ENCODE measurements around the gene TXNRD1.

TXNRD1 gene

DNA sequence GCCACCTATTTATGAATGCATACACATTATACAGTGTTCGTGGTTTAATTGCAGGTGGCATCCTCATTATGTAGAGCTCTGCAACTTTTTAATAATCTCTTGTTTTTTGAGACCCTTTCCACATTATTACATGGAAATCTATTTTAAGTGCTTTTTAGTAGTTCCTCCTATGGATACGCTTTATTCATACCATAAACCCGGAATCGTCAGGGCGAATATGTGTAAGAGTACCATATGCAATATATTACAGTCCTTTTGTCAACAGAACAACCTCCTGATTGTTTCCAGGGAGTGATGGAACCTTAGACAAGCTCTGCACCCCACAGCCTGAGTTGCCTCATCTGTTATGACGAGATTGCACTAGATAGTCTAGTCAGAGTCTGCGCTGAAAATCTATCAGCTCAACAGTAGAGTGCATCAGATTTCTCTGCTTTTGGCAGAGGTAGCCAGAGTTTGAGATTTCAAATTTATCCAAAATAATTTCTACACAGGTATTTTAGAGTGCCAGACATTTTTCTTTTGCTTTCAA is 121.5 kb downstream of the TXNRD1 start:
- H3K4me3 ChIP-seq (ENCODE audit: low read depth, low read length): no peak overlapping the region
- no peak for DNase-seq (ENCODE audit: low read depth)

DNA sequence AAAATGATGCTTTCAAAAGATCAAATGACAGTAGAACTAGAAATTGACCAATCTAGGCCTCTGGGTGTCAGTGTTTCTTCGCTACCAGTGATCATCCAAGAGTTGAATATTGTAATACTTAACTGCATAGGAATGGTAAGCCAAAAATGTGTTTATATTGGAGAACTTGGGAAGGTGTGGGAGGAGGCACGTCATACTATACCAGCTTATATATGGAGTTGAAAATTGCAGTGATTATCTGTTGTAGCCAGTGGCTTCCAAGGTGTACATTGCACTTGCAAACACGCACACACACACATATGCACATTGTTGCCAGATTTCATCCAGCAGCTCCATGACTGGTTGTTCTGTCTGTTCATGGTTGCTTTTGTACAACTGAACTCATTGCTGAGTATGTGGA is 124.1 kb downstream of the TXNRD1 start:
- DNase-seq (ENCODE audit: low read depth): no peak
- H3K4me3 ChIP-seq (ENCODE audit: low read depth, low read length): no peak overlapping the region

DNA sequence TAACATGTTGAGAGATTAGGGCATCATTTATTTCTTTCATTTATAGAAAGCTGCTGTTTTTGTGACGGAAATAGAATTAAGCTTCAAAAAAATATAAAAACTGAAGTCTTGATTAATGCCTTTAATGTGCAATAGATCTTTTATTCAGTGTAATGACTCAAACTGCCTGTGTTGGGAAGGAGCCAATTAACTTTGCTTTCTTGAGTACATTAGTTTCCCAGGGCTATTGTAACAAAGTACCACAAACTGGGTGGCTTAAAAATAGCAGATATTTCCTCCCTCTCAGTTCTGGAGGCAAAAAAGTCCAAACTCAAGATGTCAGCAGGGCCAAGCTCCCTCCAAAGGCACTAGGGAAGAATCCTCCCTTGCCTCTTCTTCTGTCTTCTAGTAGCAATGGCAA is 124.6 kb downstream of the TXNRD1 start:
- no peak overlapping the region for H3K4me3 ChIP-seq (ENCODE audit: low read depth, low read length)
- no peak for DNase-seq (ENCODE audit: low read depth)

- no peak for DNase-seq (ENCODE audit: low read depth)
- H3K4me3 ChIP-seq (ENCODE audit: low read depth, low read length): no peak overlapping the region
Measured at GRCh38 chr12:104340925-104341611, 125.5 kb downstream of the TXNRD1 start.

DNA sequence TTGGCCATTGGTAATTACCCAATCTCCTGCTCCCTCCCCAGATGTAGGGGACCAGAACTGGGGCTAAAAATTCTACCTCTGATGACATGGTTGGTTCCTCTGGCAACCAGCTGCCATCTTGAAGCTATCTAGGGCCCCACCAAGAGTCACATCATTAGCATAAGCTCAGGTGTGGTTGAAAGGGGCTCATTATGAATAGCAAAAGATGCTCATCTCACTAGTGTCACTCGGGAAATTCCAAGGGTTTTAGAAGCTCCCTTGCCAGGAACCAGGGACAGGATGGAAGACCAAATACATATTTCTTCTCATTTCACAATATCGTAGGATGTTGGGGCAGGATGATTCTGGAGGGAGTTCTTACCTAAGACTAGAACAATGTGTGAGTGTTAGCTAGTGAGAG is 126.6 kb downstream of the TXNRD1 start:
- H3K4me3 ChIP-seq (ENCODE audit: low read depth, low read length): no peak overlapping the region
- no peak for DNase-seq (ENCODE audit: low read depth)

GRCh38 chr12:104342635-104343249 is 127.2 kb downstream of the TXNRD1 start:
- no peak for DNase-seq (ENCODE audit: low read depth)
- H3K4me3 ChIP-seq (ENCODE audit: low read depth, low read length): no peak overlapping the region

DNA sequence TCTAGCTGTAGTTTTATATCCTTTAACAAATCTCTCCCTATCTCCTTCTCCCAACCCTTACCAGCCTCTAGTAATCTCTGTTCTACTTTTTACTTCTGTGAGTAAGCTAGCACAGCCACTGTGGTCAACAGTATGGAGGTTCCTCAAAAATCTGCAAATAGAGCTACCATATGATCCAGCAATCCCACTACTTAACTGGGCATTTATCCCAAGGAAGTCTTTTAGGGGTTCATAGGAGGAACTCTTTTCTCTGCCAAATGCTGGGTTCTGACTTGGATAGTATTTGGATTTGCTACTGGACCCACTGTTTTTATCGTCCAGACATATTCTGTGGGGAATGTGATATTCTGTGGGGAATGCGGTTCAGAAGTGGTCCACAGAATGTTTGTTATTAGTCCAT is 129.1 kb downstream of the TXNRD1 start:
- no peak for DNase-seq (ENCODE audit: low read depth)

GRCh38 chr12:104345234-104346066 is 129.9 kb downstream of the TXNRD1 start:
- DNase-seq (ENCODE audit: low read depth): no peak
- no peak overlapping the region for H3K4me3 ChIP-seq (ENCODE audit: low read depth, low read length)

More for the DNA sequence above, 129.1 kb downstream of the TXNRD1 start:
- H3K4me3 ChIP-seq (ENCODE audit: low read depth, low read length): no peak overlapping the region

GRCh38 chr12:104347374-104348075 is 131.9 kb downstream of the TXNRD1 start:
- H3K4me3 ChIP-seq (ENCODE audit: low read depth, low read length): no peak overlapping the region
- DNase-seq (ENCODE audit: low read depth): no peak

GRCh38 chr12:104348283-104348993 is 132.9 kb downstream of the TXNRD1 start:
- H3K4me3 ChIP-seq (ENCODE audit: low read depth, low read length): no peak overlapping the region
- no peak for DNase-seq (ENCODE audit: low read depth)

DNA sequence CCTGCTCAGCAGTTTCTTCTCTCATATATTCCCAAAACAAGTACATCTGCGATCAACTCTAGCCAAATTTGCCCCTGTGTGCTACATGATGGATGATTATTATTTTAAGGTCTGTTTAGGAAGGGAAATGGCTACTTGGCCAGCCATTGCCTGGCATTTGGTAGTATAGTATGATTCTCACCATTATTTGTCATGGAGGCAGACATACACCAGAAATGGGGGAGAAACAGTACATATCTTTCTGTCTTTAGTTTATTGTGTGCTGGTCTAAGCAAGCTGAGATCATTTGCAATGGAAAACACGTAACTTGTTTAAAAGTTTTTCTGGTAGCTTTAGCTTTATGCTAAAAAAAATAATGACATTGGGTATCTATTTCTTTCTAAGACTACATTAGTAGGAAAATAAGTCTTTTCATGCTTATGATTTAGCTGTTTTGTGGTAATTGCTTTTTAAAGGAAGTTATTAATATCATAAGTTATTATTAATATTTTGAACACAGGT is 133.5 kb downstream of the TXNRD1 start:
- H3K4me3 ChIP-seq (ENCODE audit: low read depth, low read length): no peak overlapping the region
- no peak for DNase-seq (ENCODE audit: low read depth)

DNA sequence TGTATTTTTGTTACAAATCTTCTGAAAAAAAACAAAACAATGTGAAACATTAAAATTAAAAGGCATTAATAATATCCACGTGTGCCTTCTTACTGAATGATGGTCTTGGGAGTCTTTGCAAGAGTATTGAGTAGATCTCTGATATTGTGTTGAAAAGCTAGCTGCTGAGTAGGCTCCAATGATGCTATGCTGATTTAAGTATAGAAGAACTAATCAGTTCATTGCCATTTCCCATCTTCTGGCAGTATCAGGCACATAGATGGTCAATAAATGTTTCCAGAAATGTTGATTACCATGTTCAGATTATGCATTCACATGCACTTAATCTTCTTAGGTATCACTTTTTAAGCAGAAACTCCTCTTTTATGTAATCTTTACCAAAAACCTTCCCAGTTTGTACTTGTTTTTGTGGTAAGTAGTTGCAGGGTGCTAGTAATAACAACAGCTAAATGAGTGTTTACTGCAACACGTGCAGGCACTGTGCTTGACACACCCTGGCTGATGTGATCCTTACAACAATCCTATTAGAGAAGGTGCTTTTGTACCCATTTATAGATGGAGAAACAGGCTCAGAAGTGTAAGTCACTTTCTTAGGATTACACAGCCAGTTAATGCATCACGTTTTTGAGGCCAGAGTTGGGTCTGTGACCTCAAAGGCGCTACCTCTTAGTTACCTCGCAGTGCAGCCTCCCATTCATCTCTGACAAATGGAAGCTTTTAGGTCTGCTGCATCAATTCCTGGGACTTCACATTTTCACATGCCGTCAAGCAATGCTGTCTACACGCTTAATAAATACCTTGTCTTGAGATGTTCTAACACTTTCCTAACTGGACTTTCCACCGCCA is 134.9 kb downstream of the TXNRD1 start:
- DNase-seq (ENCODE audit: low read depth): no peak
- H3K4me3 ChIP-seq (ENCODE audit: low read depth, low read length): no peak overlapping the region

DNA sequence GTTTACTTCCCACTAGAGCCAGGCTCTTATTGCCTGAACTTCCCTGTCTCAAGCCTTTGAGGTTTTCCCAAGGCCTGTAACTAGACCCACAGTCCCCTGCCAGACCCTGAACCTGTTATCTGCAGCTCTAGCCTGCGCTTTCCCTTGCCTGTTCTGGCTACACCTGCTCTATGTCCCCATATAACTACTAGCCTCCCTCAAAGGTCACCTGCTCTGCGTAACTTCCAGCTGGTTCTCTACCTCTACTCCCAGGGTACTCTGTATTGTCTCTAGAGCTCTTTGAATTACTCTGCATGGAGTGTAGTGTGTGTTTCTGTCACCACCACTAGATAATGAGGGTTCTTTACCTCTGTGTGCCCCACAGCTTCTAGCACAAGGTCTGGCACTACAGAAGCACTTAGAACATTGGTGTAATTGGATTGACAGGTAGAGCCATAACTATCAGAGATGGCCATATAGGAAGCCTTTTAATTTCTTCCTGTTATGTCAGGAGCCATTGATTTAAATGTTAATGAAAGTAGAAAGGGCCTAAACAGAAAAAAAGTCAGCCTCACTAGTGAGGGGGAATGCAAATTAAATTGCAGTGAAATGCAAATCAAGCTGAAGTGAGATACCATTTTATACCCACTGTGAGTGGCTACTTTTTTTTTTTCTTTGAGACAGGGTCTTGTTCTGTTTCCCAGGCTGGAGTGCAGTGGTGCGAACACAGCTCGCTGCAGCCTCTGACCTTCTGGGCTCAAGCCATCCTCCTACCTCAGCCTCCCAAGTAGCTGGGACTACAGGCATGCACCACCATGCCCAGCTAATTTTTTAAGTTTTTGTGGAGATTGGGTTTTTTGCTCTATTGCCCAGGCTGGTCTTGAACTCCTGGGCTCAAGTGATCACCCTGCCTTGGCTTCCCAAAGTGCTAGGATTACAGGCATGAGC is 135.7 kb downstream of the TXNRD1 start:
- no peak overlapping the region for H3K4me3 ChIP-seq (ENCODE audit: low read depth, low read length)
- no peak for DNase-seq (ENCODE audit: low read depth)

DNA sequence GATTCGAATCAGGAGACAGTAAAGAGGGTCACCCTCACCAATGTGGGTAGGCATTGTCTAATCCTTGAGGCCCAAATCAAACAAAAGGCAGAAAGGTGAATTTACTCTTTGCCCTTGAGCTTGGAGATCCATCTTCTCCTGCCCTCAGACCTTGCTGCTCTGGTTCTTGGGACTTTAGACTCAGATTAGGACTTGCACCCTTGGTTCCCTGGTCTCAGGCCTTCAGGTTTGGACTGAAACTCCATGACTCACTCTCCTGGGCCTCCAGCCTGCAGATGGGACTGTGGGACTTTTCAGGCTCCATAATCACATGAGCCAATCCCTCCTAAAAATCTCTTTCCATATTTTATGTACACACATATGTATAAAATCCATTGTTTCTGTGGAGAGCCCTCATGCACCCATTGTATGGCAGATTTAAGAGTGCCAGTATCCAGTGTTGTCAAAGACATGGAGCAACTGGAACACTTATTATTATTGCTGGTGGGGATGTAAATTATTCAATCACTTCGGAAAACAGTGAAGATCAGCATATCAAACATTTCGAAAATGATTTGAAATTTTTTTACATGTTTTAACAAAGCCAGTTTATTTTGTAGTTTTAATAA is 136.6 kb downstream of the TXNRD1 start:
- no peak overlapping the region for H3K4me3 ChIP-seq (ENCODE audit: low read depth, low read length)
- DNase-seq (ENCODE audit: low read depth): no peak

GRCh38 chr12:104353012-104353981 is 137.7 kb downstream of the TXNRD1 start:
- no peak for DNase-seq (ENCODE audit: low read depth)
- no peak overlapping the region for H3K4me3 ChIP-seq (ENCODE audit: low read depth, low read length)
